HCT116 (cell line): ENCODE results near the gene OR51E2. TPM values are rescaled to one million over a fixed set of nuclear protein-coding genes. Genes with fewer than 3 reads are reported as not detected.

Source experiments
- ATAC-seq: fragments of 200-7000 bp; cut with Tn5 transposase; 2 replicates; pipeline ENCODE4 v1.9.1; 2020; ENCODE audit warnings: mild to moderate bottlenecking, moderate library complexity
- BruUV-seq: library from RNA; stranded (reverse); fragments of 400-500 nt; replicated peaks from 2 replicates; lab custom pipeline; 2021; lab: Mats Ljungman, UMichigan
- CTCF ChIA-PET: fragments of 300-600 bp; sonication (Branson Sonifier 250); formaldehyde crosslinking; loops from one replicate; lab custom pipeline; 2021; ENCODE audit warnings: antibody characterized with exemption; lab: Charles Lee
- POLR2A ChIA-PET: fragments of 300-600, 350-600 bp; sonication (Branson Sonifier 250); formaldehyde crosslinking; loops from one replicate; lab custom pipeline; 2021; ENCODE audit warnings: antibody characterized with exemption; lab: Charles Lee
- RAD21 ChIA-PET, 2 experiments: fragments of 300-600 bp; sonication (Branson Sonifier 250); formaldehyde crosslinking; loops; one replicate each; lab custom pipeline; 2023; ENCODE audit warnings: low total read pairs in 2 of 2; ENCODE audit not compliant: uncharacterized antibody in 2 of 2, unreplicated experiment in 2 of 2, low non-redundant PET in 1 of 2; lab: Charles Lee
- DNase-seq: peaks from one replicate; pipeline ENCODE4 v3.0.0-alpha.2; 2010; ENCODE audit warnings: low read depth, low spot score
- H2AFZ ChIP-seq: fragments of 200-600 bp; shearing (Covaris generic), sonication (generic); 2 replicates; pipeline ENCODE4 v1.6.1; 2017; ENCODE audit warnings: low read depth, mixed run types, mixed read lengths, antibody characterized with exemption, low read length; ENCODE audit not compliant: poor library complexity, severe bottlenecking
- H3K27ac ChIP-seq: 2 replicates; pipeline ENCODE4 v1.5.1; 2012; ENCODE audit warnings: low read depth, low read length
- H3K27me3 ChIP-seq: fragments of 200-600 bp; sonication (generic); 2 replicates; pipeline ENCODE4 v1.6.1; 2016; ENCODE audit warnings: mixed run types, low read length, mixed read lengths; ENCODE audit not compliant: insufficient read depth
- H3K36me3 ChIP-seq, 2 experiments: fragments of 200-500 bp in 1 of 2; fragments of 200-600 bp in 1 of 2; sonication (Bioruptor generic) in 1 of 2; sonication (generic) in 1 of 2; 2 replicates each; pipeline versions ENCODE4 v1.5.1 to v1.6.1; 2014 to 2016; ENCODE audit warnings: low read length in 2 of 2, inconsistent platforms in 1 of 2, mixed read lengths in 1 of 2, mixed run types in 1 of 2; ENCODE audit not compliant: insufficient read depth in 2 of 2, control insufficient read depth in 1 of 2
- H3K4me1 ChIP-seq, 2 experiments: fragments of 200-600 bp in 1 of 2; sonication (generic) in 1 of 2; 2 replicates each; pipeline versions ENCODE4 v1.5.1 to v1.6.1; 2012 to 2017; ENCODE audit warnings: low read length in 2 of 2, inconsistent platforms in 1 of 2, mild to moderate bottlenecking in 1 of 2, mixed read lengths in 1 of 2, mixed run types in 1 of 2, moderate library complexity in 1 of 2; ENCODE audit not compliant: insufficient read depth in 2 of 2, control insufficient read depth in 1 of 2
- H3K4me2 ChIP-seq: fragments of 200-600 bp; sonication (generic); 2 replicates; pipeline ENCODE4 v1.6.1; 2017; ENCODE audit warnings: mixed run types, low read length, mixed read lengths
- H3K4me3 ChIP-seq, 2 experiments: fragments of 200-600 bp in 1 of 2; sonication (generic) in 1 of 2; replicated peaks in 1 of 2; 2 replicates each; pipeline ENCODE4 v1.5.1; 2011 to 2016; ENCODE audit warnings: low read length in 2 of 2, control low read depth in 1 of 2, low read depth in 1 of 2, mild to moderate bottlenecking in 1 of 2, mixed read lengths in 1 of 2, mixed run types in 1 of 2
- H3K79me2 ChIP-seq: fragments of 200-600 bp; sonication (generic); 2 replicates; pipeline ENCODE4 v1.6.1; 2017; ENCODE audit warnings: mild to moderate bottlenecking, mixed run types, low read length, moderate library complexity, mixed read lengths; ENCODE audit not compliant: insufficient read depth
- H3K9ac ChIP-seq: fragments of 200-600 bp; sonication (generic); 2 replicates; pipeline ENCODE4 v1.6.1; 2016; ENCODE audit warnings: low read length, mixed read lengths
- H3K9me2 ChIP-seq: fragments of 200-600 bp; sonication (generic), shearing (Covaris generic); 2 replicates; pipeline ENCODE4 v1.6.1; 2017; ENCODE audit warnings: mixed run types, mild to moderate bottlenecking, moderate library complexity; ENCODE audit not compliant: insufficient read depth
- H3K9me3 ChIP-seq, 2 experiments: fragments of 200-500 bp in 1 of 2; fragments of 200-600 bp in 1 of 2; sonication (Bioruptor generic) in 1 of 2; sonication (generic) in 1 of 2; 2 replicates each; pipeline ENCODE4 v1.6.1; 2014 to 2017; ENCODE audit warnings: low read length in 2 of 2, mixed read lengths in 2 of 2, inconsistent platforms in 1 of 2, low read depth in 1 of 2, mild to moderate bottlenecking in 1 of 2, mixed run types in 1 of 2, moderate library complexity in 1 of 2; ENCODE audit not compliant: control insufficient read depth in 1 of 2, insufficient read depth in 1 of 2
- H4K20me1 ChIP-seq: fragments of 200-600 bp; sonication (generic), shearing (Covaris generic); 2 replicates; pipeline ENCODE4 v1.6.1; 2017; ENCODE audit warnings: mixed run types, mild to moderate bottlenecking, moderate library complexity; ENCODE audit not compliant: insufficient read depth
- ATF3 ChIP-seq: IDR thresholded peaks from 2 replicates; pipeline ENCODE4 v1.6.1; 2012
- CBX3 ChIP-seq: IDR thresholded peaks from 2 replicates; pipeline ENCODE4 v1.6.1; 2012; ENCODE audit warnings: low read depth
- CTCF ChIP-seq, 3 experiments: fragments of 200-600 bp in 1 of 3; sonication (generic) in 1 of 3; IDR thresholded peaks in 2 of 3; conservative IDR thresholded peaks in 1 of 3; 2 replicates each; pipeline ENCODE4 v1.5.1; 2012 to 2017; ENCODE audit warnings: low read depth in 2 of 3, low read length in 2 of 3, antibody characterized with exemption in 1 of 3, borderline replicate concordance in 1 of 3, control low read depth in 1 of 3, mild to moderate bottlenecking in 1 of 3, mixed read lengths in 1 of 3, mixed run types in 1 of 3, moderate library complexity in 1 of 3; ENCODE audit not compliant: insufficient read depth in 1 of 3
- EGR1 ChIP-seq: IDR thresholded peaks from 2 replicates; pipeline ENCODE4 v1.6.1; 2012; ENCODE audit warnings: low read depth
- ELF1 ChIP-seq: IDR thresholded peaks from 2 replicates; pipeline ENCODE4 v1.6.1; 2012; ENCODE audit warnings: low read depth, borderline replicate concordance
- EZH2 ChIP-seq: fragments of 200-600 bp; sonication (generic); IDR thresholded peaks from 2 replicates; pipeline ENCODE4 v1.6.1; 2017; ENCODE audit warnings: antibody characterized with exemption, mixed run types
- FOSL1 ChIP-seq: IDR thresholded peaks from 2 replicates; pipeline ENCODE4 v1.6.1; 2012; ENCODE audit warnings: low read depth
- MAX ChIP-seq: IDR thresholded peaks from 2 replicates; pipeline ENCODE4 v1.6.1; 2012
- POLR2A ChIP-seq: IDR thresholded peaks from 2 replicates; pipeline ENCODE4 v1.7.0; 2011; ENCODE audit warnings: borderline replicate concordance; ENCODE audit not compliant: insufficient read depth, insufficient read length; ENCODE audit errors: extremely low read depth
- POLR2AphosphoS5 ChIP-seq: IDR thresholded peaks from 2 replicates; pipeline ENCODE4 v1.6.1; 2011; ENCODE audit warnings: mild to moderate bottlenecking, low read depth, low read length, moderate library complexity
- RAD21 ChIP-seq: IDR thresholded peaks from 2 replicates; pipeline ENCODE4 v1.6.1; 2012; ENCODE audit warnings: low read depth, mild to moderate bottlenecking
- SIN3A ChIP-seq: IDR thresholded peaks from 2 replicates; pipeline ENCODE4 v1.6.1; 2012; ENCODE audit warnings: low read depth
- SP1 ChIP-seq: IDR thresholded peaks from 2 replicates; pipeline ENCODE4 v1.6.1; 2012; ENCODE audit warnings: low read depth
- SRF ChIP-seq: IDR thresholded peaks from 2 replicates; pipeline ENCODE4 v1.6.1; 2012; ENCODE audit warnings: low read depth
- TCF7L2 ChIP-seq: IDR thresholded peaks from 2 replicates; pipeline ENCODE4 v1.7.0; 2011; ENCODE audit warnings: borderline replicate concordance, inconsistent platforms; ENCODE audit not compliant: insufficient read depth, insufficient read length; ENCODE audit errors: extremely low read depth
- YY1 ChIP-seq: IDR thresholded peaks from 2 replicates; pipeline ENCODE4 v1.6.1; 2011; ENCODE audit warnings: low read length, low read depth, moderate library complexity, mild to moderate bottlenecking; ENCODE audit not compliant: insufficient replicate concordance; ENCODE audit errors: extremely low read depth
- ZBTB33 ChIP-seq: IDR thresholded peaks from 2 replicates; pipeline ENCODE4 v1.6.1; 2011; ENCODE audit warnings: mild to moderate bottlenecking, low read length, moderate library complexity; ENCODE audit not compliant: insufficient replicate concordance; ENCODE audit errors: extremely low read depth
- ZFX ChIP-seq: fragments of 450-650 bp; IDR thresholded peaks from 2 replicates; pipeline ENCODE4 v1.6.1; 2017
- ZNF274 ChIP-seq: fragments of 200-500 bp; sonication (Bioruptor generic); IDR thresholded peaks from 2 replicates; pipeline ENCODE4 v1.6.1; 2014; ENCODE audit warnings: mild to moderate bottlenecking, low read depth, low read length, inconsistent platforms
- intact Hi-C: fragments of 100-400 bp; cut with micrococcal nuclease; formaldehyde crosslinking; loops from 2 replicates; pipeline ENCODE4 v1.10.0; 2022
- total RNA-seq: library from RNA; stranded (reverse); gene quantifications from one replicate; pipeline ENCODE4 v1.2.1, GENCODE V29; 2021; ENCODE audit not compliant: unreplicated experiment

OR51E2 gene
- total RNA-seq, 1 experiment from 2014 or later: not detected

- BruUV-seq: no TSS peak
- no peaks in the 10 kb centered on the region for H3K4me1 ChIP-seq
- ATAC-seq: no peak
- ChIA-PET CTCF (no interaction called here), RAD21 (no interaction called here), POLR2A (no interaction called here)
- H3K9me3 ChIP-seq: no peaks in the 10 kb centered on the region
- intact Hi-C loops: no loop called here
- peaks cover 63% of the 10 kb centered on the region for H3K27me3 ChIP-seq
- no peak overlapping the region for H3K9ac ChIP-seq
- no peak overlapping the region for H3K27ac ChIP-seq
- H2AFZ ChIP-seq: no peak overlapping the region
- no peak overlapping the region for H3K4me2 ChIP-seq
- no peak for DNase-seq
- no peaks in the 10 kb centered on the region for H4K20me1 ChIP-seq
- TF ChIP-seq ATF3 (no peak), POLR2AphosphoS5 (no peak), ELF1 (no peak), MAX (no peak), YY1 (no peak), POLR2A (no peak), TCF7L2 (no peak), ZBTB33 (no peak), EZH2 (no peak), ZFX (no peak), EGR1 (no peak), CBX3 (no peak), CTCF (IDR thresholded peaks at IDR 0.05 in 2 of 3, conservative IDR thresholded peaks at IDR 0.05 in 1 of 3; ENCODE audit: borderline replicate concordance in 1 of 3, insufficient read depth in 1 of 3, low read depth in 2 of 3, low read length in 2 of 3) (no peak), ZNF274 (no peak), SIN3A (no peak), SRF (no peak), FOSL1 (no peak), SP1 (no peak), RAD21 (no peak)
- no peaks in the 10 kb centered on the region for H3K36me3 ChIP-seq
- H3K9me2 ChIP-seq: no peaks in the 10 kb centered on the region
- H3K79me2 ChIP-seq: no peaks in the 10 kb centered on the region
- H3K4me3 ChIP-seq: no peak overlapping the region
These were observed 16.6 kb upstream of the OR51E2 start for GRCh38 chr11:4714300-4714699.
